Lower leg skin (tissue), 3 donors: ENCODE data around the gene RAB11FIP4.

Experiments
- POLR2A ChIP-seq, 2 donors: fragments of 450-650 bp; IDR thresholded peaks; one replicate each; pipeline ENCODE4 v1.6.1; 2016 to 2017; ENCODE audit warnings: antibody characterized with exemption in 2 of 2, mild to moderate bottlenecking in 1 of 2, moderate library complexity in 1 of 2
- TF ChIP-seq, protein P1 (sequence below), 3 donors: fragments of 450-650 bp; IDR thresholded peaks; one replicate each; pipeline ENCODE4 v1.5.1; 2016; ENCODE audit warnings: antibody characterized with exemption in 3 of 3, mild to moderate bottlenecking in 3 of 3, moderate library complexity in 2 of 3

DNA sequence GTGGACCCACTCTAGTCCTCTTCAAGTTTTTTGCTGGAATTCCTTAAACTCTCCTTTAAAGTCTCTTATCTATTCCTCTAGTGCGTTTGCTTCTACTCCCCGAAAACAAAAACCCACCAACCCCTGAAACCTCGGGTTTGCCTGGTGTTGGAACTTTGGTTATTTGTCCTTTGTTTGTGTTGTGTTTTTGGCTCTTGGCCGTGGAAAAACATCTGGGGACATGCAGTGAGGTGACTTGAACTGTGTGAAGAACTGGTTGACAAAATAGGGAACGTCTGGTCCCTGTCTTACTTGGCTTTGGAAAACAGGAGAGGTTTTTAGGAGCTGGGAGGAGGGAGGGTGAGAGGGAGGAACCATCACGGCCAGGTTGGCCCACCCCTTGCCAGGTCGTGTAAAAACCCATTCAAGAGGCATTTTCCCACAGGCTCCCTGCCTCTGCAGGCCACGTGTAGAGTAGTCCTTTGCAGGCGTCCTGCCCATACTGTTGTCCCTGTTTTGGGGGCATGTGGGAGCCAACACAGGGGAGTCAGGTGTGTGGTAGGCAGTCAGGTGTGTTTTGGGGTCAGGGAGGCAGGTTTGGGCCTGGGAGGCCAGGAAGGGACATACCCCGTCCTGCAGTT, 169.3 kb downstream of the RAB11FIP4 start:
- TF ChIP-seq, protein P1, sequence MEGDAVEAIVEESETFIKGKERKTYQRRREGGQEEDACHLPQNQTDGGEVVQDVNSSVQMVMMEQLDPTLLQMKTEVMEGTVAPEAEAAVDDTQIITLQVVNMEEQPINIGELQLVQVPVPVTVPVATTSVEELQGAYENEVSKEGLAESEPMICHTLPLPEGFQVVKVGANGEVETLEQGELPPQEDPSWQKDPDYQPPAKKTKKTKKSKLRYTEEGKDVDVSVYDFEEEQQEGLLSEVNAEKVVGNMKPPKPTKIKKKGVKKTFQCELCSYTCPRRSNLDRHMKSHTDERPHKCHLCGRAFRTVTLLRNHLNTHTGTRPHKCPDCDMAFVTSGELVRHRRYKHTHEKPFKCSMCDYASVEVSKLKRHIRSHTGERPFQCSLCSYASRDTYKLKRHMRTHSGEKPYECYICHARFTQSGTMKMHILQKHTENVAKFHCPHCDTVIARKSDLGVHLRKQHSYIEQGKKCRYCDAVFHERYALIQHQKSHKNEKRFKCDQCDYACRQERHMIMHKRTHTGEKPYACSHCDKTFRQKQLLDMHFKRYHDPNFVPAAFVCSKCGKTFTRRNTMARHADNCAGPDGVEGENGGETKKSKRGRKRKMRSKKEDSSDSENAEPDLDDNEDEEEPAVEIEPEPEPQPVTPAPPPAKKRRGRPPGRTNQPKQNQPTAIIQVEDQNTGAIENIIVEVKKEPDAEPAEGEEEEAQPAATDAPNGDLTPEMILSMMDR (IDR thresholded peaks at IDR 0.05): no peak
- no peak for TF ChIP-seq POLR2A (IDR thresholded peaks at IDR 0.05)
